ENCODE measurements around the gene SPATA31D3.
"Not testable (repeated sequence)": the region's sequence is repeated elsewhere in the genome, so short reads cannot be mapped to it uniquely, and the experiment has no call there.

SPATA31D3 gene

DNA sequence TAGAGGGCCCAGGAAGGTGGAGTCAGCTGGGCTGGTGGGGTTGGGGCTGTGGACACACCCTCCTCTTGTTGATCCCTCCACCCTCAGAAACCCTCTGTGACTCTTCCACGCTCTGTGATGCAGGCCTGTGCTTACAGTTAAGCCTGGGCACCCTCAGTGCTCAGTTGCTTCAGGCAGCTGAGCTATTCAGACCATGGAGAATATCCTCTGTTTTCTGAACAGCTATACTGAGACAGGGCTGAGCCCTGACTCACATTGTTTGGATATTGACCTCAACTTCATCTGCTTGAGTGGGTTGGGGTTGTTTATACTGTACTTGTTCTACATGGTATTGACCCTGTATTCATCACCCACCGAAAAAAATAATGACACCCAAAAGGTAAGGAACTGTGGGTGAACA lies at the start of gene SPATA31D3:
TSS of gene SPATA31D3 (plus strand) at position 108 of the 400 bp plus-strand sequence. CDS start at position 194, 86 bp downstream.
- not testable (repeated sequence) for DNase-seq (ENCODE audit: low read depth)

DNA sequence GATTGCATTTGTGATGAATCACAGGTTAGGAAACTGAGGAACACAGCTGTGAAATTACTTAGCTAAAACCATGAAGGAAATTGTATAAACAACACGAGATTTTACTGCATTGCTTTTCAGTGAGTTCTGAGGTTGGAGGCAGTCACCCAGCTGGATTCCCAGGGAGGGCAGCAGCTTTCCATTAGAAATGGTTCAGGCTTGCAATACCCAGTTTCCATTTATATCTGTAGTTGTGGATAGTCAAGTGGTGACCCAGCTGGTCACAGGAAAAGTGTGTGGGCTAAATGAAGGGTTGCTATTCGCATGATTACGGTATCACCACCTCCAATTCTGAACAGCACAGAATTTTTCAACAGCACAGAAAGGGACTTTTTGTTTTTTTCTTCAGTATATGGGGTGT lies 49.4 kb upstream of the SPATA31D3 start:
- DNase-seq (ENCODE audit: low read depth), result no peak

DNA sequence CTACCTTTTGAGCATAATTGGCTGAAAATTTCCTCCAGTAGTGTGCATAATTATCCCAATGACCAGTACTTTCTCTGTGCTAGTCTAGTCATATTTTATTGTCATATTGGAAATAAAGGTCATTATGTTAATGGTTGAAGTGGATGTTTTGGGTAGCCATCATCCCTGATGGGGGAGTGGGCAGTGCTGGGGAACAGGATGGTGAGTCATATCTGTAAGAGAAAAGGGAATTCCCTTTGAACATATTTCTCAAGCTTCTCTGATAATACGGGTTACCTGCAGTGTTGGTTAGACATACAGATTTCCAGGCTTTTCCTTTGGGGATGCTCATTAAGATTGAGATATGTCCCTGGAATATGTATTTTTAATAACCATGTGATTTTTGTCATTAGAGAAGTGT lies 48.4 kb upstream of the SPATA31D3 start:
- no peak for DNase-seq (ENCODE audit: low read depth)

DNA sequence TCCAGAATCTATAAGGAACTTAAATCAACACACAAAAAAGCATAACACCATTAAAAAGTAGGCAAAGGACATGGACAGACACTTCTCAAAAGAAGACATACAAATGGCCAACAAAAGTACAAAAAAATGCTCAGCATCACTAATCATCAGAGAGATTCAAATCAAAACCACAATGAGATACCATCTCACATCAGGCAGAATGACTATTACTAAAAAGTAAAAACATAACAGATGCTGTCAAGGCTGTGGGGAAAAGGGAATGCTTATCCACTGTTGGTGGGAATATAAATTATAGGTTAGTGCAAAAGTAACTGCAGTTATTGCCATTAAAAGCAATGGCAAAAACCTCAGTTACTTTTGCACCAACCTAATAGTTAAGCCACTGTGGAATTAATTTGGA lies 47.2 kb upstream of the SPATA31D3 start:
- DNase-seq (ENCODE audit: low read depth), result no peak

DNA sequence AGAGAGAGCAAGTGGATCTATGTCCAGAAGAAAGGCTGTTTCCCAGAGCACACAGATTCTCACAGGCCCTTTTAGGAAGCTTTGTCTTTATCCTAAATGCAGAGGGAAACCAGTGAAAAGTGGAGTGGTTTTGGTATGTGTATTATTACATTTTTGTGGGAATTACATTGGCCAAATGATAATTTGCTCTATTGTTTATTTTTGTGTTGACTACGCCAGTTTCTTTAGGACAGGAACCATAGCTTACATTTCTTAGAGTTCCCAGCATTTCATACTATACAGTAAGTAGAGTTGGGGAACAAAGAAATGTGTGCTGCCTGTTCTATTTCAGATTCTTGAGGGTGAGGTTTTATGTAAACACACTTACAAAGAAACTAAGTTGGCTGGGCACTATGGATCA lies 44.4 kb upstream of the SPATA31D3 start:
- no peak for DNase-seq (ENCODE audit: low read depth)

DNA sequence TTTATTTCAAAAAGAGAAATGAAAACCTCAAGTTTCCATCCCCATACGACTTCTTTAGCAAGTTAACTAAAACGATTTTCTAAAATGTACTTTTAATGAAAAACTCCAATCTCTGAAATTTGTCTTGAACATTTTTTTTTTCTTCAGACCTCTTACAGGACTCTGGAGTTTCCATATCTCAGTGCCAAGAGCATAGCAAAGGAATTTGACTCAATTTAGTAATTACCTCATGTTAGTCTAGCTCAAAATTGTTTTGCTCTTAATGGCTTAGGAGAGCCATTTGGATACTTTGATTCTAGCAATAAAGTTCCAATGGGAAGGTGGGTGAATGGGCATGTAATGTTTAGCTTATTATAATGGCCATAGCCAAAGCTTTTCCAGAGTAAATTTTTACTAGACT lies 41.1 kb upstream of the SPATA31D3 start:
- no peak for DNase-seq (ENCODE audit: low read depth)

DNA sequence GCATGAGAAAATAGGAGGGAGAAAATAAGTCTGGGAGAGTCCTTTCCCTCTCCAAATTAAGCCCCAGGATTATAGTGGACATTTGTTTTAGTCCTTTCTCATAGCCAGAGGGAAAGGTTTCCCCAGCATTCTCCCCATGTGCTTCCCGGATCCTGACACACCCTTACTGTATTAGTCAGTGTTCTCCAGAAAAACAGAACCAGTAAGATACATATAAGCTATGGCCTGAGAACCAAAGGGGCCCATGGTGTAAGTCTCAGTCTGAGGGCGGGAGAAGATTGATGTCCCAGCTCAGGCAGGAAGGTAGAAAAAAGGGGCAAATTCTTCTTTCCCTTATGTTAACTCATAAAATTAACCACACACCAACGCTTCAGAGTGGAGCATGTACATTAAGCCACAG lies 40.7 kb upstream of the SPATA31D3 start:
- no peak for DNase-seq (ENCODE audit: low read depth)

DNA sequence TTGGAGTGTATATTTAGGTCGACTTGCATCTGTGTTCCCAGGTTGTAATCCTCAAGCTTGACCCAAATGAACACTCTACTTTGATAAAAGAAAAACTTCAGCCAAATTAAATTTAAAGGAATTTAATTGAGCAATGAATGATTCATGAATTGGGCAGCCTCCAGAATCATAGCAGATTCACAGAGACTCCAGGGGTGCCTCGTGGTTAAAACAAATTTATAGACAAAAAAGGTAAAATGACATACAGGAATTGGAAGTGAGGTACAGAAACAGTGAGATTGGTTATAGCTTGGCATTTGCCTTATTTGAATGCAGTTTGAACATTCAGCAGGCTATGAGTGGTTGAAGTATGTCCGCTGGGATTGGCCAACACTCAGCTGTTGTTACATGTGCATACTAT lies 36.6 kb upstream of the SPATA31D3 start:
- DNase-seq (ENCODE audit: low read depth), result no peak

DNA sequence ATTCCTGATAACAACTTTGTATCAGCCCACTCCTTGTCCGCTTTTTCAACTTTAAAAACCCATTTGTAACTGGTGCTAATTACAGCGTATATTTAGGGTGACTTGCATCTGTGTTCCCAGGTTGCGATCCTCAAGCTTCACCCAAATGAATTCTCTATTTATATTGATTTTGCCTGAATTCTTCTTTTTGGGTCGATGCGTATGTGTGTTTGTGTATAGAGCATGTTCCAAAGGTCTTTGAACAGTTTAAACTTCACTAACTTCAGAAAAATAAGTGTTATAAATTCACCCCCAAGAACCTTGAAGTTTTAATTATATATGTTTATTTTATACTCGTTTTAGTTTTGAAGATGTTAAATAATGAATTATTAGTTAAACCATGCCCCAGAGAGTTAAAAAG lies 31.2 kb upstream of the SPATA31D3 start:
- DNase-seq (ENCODE audit: low read depth), result no peak

DNA sequence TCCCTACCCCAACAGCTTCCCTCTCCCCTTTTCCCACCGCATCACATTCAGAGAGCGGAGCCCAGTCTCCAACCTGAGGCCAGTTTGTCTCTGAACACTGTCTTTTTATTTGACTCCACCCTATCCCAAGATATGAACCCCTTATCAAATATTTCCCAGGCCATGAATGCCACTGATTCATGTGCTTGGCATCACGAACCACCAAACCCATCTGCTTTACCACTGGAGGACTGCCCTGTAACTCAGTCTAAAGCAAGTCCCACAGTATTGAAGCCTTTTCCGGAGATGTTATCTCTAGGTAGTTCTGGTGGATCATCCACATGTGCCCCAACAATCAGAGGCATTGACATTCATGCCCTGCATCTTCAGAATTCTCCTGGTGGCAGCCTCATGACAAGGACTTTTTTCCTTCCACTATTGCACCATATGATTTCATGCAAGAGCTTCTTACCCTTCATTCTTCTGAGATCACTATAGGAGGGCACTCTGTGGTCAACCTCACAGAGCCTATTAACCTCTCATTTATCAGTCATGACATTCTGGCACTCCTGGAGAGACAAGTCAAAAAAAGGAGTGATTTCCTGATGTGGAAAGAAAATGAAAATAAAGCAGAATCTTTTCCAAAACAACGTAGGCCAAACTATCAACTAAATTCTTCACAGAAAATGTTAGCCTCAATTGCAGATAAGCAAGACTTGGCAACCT lies 27.3 kb upstream of the SPATA31D3 start:
- DNase-seq (ENCODE audit: low read depth), result no peak

DNA sequence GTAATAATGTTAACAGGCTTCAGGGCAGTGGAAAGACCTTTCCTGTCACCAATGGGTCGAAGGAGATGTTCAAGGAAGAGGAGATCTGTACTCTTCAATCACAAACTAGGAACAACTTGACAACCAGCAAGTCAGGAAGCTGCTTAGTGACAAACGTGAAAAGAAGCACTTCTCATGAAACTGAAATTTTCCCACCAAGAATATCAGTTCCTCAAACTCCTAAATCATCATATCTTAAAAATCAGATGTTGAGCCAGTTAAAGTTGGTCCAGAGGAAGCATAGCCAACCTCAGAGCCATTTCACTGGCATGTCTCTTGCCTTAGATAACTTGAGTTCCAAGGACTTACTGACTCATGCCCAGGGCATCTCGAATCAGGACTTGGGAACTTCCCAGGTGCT lies 24.8 kb upstream of the SPATA31D3 start:
- not testable (repeated sequence) for DNase-seq (ENCODE audit: low read depth)

DNA sequence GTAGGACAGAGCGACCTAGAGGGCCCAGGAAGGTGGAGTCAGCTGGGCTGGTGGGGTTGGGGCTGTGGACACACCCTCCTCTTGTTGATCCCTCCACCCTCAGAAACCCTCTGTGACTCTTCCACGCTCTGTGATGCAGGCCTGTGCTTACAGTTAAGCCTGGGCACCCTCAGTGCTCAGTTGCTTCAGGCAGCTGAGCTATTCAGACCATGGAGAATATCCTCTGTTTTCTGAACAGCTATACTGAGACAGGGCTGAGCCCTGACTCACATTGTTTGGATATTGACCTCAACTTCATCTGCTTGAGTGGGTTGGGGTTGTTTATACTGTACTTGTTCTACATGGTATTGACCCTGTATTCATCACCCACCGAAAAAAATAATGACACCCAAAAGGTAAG lies 15.0 kb upstream of the SPATA31D3 start, which contains the start of gene SPATA31D4:
TSS of gene SPATA31D4 (plus strand) at position 124 of the 400 bp plus-strand sequence. CDS start at position 210, 86 bp downstream.
- DNase-seq (ENCODE audit: low read depth), result not testable (repeated sequence)

DNA sequence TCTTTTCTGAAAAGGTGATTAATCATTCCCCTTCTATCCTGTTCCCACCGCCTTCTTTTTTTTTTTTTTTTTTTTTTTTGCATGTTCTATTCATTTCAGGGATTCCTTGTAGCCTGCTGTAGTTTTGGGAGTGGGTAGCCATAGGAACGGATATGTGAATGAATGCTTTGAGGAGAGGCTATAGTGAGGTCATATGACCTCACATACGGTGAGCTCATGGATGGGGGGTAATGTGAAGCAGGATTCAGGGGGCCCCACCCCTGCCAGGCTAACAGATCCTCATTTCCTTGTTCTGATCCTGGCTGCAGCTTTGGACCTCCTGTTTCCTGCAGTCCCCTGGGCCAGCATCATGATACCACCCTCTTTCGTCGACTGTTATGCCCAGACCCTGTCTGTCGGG lies 13.2 kb upstream of the SPATA31D3 start:
- not testable (repeated sequence) for DNase-seq (ENCODE audit: low read depth)

DNA sequence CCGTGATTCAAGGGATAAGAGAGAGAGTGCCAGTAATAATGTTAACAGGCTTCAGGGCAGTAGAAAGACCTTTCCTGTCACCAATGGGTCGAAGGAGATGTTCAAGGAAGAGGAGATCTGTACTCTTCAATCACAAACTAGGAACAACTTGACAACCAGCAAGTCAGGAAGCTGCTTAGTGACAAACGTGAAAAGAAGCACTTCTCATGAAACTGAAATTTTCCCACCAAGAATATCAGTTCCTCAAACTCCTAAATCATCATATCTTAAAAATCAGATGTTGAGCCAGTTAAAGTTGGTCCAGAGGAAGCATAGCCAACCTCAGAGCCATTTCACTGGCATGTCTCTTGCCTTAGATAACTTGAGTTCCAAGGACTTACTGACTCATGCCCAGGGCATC lies 9.8 kb upstream of the SPATA31D3 start:
- DNase-seq (ENCODE audit: low read depth), result not testable (repeated sequence)

DNA sequence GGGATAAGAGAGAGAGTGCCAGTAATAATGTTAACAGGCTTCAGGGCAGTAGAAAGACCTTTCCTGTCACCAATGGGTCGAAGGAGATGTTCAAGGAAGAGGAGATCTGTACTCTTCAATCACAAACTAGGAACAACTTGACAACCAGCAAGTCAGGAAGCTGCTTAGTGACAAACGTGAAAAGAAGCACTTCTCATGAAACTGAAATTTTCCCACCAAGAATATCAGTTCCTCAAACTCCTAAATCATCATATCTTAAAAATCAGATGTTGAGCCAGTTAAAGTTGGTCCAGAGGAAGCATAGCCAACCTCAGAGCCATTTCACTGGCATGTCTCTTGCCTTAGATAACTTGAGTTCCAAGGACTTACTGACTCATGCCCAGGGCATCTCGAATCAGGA lies 5.3 kb downstream of the SPATA31D3 start:
- not testable (repeated sequence) for DNase-seq (ENCODE audit: low read depth)

DNA sequence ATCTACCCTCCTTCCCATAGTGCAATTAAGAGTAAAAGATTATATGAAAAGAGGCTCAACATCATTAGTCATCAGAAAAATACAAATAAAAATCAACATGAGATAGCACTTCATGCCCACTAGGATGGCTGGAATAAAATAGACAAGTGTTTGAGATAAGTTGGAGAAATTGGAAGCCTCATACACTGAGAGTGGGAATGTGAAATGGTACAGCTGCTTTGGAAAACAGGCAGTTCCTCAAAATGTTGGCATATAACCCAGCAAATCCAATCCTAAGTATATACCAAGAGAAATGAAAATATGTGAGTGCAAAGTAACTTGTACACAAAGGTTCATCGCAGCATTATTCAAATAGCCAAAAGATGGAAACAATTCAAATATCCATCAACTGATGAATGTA lies 9.8 kb downstream of the SPATA31D3 start:
- DNase-seq (ENCODE audit: low read depth), result no peak

DNA sequence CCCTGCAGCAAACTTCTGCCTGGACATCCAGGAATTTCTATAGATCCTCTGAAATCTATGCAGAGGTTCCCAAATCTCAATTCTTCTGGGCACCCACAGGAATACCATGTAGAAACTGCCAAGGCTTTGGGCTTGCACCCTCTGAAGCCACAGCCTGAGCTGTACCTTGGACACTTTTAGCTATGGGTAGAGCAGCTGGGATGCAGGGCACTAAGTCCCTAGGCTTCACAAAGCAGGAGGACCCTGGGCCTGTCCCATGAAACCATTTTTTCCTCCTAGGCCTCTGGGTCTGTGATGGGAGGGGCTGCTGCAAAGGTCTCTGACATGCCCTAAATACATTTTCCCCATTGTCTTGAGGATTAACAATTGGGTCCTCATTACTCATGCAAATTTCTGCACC lies 12.3 kb downstream of the SPATA31D3 start:
- DNase-seq (ENCODE audit: low read depth), result no peak

DNA sequence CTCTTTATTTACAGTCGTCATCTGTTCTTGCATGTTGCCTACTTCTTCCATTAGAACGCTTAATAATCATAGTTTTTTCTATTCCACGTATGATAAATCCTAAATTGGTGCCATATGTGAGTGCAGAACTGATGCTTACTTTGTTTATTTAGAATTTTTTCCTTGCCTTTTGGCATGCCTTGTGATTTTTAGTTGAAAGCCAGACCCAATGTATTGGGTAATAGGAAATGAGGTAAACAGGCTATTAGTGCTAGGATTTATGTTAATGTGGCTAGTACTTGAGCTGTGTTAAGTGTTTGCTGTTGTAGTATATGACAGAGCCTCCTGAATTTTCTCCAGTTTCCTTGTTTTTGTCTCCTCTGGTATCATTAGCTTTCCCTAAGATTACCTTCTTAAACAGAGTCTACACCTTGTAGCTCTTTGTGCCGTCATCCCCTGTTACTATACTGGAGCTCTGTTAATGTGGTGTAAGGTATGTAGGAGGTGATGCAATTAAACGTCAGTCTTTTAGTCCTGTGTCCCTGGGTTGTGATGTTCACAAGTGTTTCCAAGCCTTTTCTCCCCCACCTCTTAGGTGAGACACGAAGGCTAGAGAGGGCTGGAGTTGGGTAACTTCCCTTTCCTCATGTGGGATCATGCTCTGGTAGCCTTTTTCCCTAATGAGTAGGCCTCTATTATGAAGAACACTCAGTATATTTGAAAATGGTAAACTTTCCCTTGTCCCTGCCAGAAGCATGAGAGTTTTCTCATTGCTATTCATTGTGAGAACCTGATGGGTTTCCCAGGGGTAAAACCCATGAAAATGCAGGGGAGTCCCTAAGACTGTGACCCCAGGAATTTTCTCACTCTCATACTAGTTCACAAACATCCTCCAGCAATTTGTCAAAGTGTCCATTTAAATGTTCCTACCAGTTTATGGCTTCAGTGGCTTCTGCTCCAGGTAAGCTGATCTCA lies 21.2 kb downstream of the SPATA31D3 start:
- no peak for DNase-seq (ENCODE audit: low read depth)

DNA sequence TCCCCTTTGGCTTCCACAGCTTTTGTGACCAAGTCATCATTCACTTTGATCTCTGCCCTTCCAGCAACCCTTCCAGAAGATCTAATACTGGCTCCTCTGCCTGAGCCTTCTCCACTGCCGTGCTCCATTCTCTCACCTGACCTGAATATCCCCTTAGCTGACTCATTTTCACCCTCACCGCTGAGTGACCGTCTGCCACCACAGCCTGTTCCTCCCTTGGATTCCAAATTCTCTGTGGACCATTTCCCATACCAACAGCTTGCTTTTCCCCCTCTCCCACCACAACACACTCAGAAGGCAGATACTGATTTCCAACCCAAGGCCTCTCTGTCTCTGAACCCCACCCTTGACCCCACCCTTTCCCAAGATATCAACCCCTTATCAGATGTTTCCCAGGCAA lies 24.7 kb downstream of the SPATA31D3 start:
- DNase-seq (ENCODE audit: low read depth), result no peak

DNA sequence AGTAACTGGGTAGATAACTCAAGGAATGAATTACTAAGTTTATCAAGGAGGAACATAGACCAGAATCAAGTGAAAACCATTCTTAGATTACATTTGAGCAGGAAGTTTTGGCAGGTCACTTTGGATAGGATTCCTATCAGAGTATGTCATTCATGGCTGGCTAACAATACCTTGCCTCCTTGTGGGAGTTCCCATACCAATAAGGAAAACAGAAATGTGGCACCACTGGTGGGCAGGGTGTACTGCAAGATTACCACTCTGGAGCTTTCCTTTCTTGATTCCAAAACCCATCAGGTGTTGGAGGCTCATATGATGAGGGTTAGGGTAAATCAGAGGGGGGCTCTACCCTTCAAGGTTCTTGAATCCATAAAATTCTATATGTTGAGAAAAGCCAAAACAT lies 26.7 kb downstream of the SPATA31D3 start:
- DNase-seq (ENCODE audit: low read depth), result no peak

DNA sequence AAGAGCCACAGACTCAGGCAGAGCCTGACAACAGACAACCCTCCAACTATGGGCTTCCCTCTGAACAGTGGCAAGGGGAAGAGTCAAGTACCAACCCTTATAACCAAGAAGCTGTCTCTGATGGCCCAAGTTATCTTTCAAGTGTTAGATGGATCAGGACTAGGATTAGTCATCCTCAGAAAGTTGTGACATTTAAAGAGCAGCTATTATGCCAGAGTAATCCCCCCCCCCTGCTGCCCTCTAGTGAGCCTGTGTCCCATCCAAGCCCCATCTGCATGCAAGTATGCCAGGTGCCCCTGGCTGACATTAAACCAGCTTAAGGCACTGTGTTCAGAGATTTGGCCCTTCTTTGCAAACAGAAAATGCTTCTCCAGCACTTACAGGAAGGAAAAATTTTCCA lies 28.4 kb downstream of the SPATA31D3 start:
- DNase-seq (ENCODE audit: low read depth), result no peak

DNA sequence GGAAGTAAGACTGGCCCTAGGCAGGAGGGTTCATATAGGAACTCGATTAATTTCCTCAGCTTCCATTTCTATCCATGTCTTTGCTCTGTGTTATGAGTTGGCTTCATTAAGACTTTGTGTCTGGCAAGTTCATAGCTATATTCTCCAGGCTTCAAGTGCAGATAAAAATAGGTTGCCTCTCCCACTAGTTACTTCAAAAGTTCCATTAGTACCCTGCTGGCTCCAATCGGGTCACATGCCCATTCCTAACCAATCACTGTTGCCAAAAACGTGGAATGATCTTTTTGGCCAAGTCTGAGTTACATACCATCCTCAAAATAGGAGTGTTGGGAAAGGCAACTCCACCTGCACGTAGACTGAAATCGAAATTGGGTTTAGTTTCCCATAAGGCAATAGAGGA lies 31.5 kb downstream of the SPATA31D3 start:
- no peak for DNase-seq (ENCODE audit: low read depth)

DNA sequence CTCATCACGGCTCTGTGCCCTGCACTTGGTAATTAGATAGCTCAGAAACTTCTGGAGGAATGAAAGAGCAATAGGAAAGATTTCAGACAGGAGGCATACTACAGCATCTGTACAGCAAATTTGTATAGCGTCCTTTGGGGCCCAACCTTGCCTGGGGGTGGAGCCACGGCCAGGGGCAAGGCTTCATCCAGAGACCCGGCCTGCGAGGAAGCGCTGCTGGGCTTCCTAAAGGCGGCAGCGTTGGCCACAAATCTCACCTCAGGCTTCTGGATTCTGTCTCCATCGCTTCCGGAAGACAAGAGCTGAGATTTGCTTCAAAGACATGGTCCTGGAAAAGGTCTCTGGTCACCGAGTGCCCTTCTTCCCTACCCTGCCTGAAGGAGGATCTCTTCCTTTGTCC lies 33.1 kb downstream of the SPATA31D3 start:
- no peak for DNase-seq (ENCODE audit: low read depth)
